Renal cortex interstitium (tissue), 11 donors: ENCODE data around the gene ZFY. TPM values are rescaled to one million over a fixed set of nuclear protein-coding genes. Genes with fewer than 3 reads are reported as not detected.

Experiments
- DNase-seq, 11 donors: peaks; one replicate each; pipeline ENCODE4 v3.0.0-alpha.2; 2013; ENCODE audit warnings: low read depth in 9 of 11, low spot score in 4 of 11; ENCODE audit errors: extremely low read depth in 1 of 11
- polyA plus RNA-seq, 3 donors: library from polyadenylated mRNA; unstranded; fragments of 120-200 nt; gene quantifications; one replicate each; pipeline ENCODE4 v1.2.1, GENCODE V29; 2013; ENCODE audit not compliant: insufficient read length in 3 of 3

The ZFY gene
- polyA plus RNA-seq, 3 donors: 0.38 to 17.3 (median 14.2) TPM

GRCh38 chrY:3021176-3021575 lies 86.0 kb downstream of the ZFY start:
- DNase-seq: no peak

- DNase-seq: no peak
Observed at GRCh38 chrY:3023606-3024005, 88.4 kb downstream of the ZFY start.

- no peak for DNase-seq
Observed at GRCh38 chrY:3025357-3025756, 90.2 kb downstream of the ZFY start.

Other genes with a start within 250 kb of the ZFY start
- gene SRY, start 147.7 kb upstream of the ZFY start, polyA plus RNA-seq: 1 to 10 TPM in 2 of 3 donors, not detected in 1; 2.9 to 4.2 TPM
- 100 to 1,000 TPM in 2 of 3 donors, 1 to 10 TPM in 1; 3.1 to 715 (median 655) TPM for gene RPS4Y1, start 93.8 kb upstream of the ZFY start, polyA plus RNA-seq